ENCODE data around the gene ASS1.

- TF ChIP-seq CTCF (IDR thresholded peaks at IDR 0.05), result no peak
- no peak for TF ChIP-seq POLR2A (IDR thresholded peaks at IDR 0.05)
- no peak for TF ChIP-seq EP300 (IDR thresholded peaks at IDR 0.05)
Observed at GRCh38 chr9:130535818-130536521, 91.2 kb downstream of the ASS1 start.
